ES-I3 (cell line): ENCODE results near the gene SLC7A6.
"Not testable (repeated sequence)": the region's sequence is repeated elsewhere in the genome, so short reads cannot be mapped to it uniquely, and the experiment has no call there.

Experiments
- H3K36me3 ChIP-seq: 2 replicates; pipeline ENCODE4 v1.6.1; 2013; ENCODE audit warnings: mild to moderate bottlenecking, low read length, control low read depth, moderate library complexity; ENCODE audit not compliant: insufficient read depth
- H3K4me1 ChIP-seq: 2 replicates; pipeline ENCODE4 v1.6.1; 2013; ENCODE audit warnings: mild to moderate bottlenecking, control low read depth, low read length; ENCODE audit not compliant: insufficient read depth
- H3K9ac ChIP-seq: 2 replicates; pipeline ENCODE4 v1.6.1; 2013; ENCODE audit warnings: low read depth, mild to moderate bottlenecking, low read length, moderate library complexity
- H3K9me3 ChIP-seq: 2 replicates; pipeline ENCODE4 v1.6.1; 2013; ENCODE audit warnings: mild to moderate bottlenecking, low read length, moderate library complexity; ENCODE audit not compliant: control insufficient read depth, insufficient read depth

Gene SLC7A6

DNA sequence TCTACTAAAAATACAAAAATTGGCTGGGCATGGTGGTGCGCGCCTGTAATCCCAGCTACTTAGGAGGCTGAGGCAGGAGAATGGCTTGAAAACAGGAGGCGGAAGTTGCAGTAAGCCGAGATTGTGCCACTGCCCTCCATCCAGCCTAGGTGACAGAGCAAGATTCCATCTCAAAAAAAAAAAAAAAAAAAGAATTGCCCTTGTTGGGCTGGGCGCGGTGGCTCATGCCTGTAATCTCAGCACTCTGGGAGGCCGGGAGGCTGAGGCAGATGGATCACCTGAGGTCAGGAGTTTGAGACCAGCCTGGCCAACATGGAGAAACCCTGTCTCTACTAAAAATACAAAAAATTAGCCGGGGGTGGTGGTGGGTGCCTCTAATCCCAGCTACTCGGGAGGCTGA lies 24.5 kb downstream of the SLC7A6 start:
- H3K9me3 ChIP-seq, H3K9ac ChIP-seq, H3K4me1 ChIP-seq: not testable (repeated sequence)
- H3K36me3 ChIP-seq = peaks cover 19% of the 10 kb centered on the region

DNA sequence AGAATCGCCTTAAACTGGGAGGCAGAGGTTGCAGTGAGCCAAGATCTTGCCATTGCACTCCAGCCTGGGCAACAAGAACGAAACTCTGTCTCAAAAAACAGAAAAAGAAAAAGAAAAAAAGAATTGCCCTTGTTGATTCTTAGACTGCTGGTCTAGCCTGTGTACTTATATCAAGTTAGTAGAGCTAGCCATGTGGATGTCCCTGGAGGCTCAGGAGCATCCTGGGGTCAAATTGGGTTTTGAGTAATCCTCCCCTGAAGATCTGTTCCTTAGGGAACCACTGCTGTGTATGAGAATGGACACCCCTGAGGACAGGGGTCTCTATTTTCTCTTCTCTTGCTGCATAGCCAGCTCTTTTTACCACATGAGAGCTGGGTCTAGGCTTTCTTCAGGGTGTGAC lies 24.9 kb downstream of the SLC7A6 start:
- Histone ChIP-seq H3K36me3 (peaks cover 19% of the 10 kb centered on the region), H3K4me1 (peaks cover 5% of the 10 kb centered on the region; the same call in 1 of the 2 replicates), H3K9me3 (no peaks in the 10 kb centered on the region), H3K9ac (no peak overlapping the region)

DNA sequence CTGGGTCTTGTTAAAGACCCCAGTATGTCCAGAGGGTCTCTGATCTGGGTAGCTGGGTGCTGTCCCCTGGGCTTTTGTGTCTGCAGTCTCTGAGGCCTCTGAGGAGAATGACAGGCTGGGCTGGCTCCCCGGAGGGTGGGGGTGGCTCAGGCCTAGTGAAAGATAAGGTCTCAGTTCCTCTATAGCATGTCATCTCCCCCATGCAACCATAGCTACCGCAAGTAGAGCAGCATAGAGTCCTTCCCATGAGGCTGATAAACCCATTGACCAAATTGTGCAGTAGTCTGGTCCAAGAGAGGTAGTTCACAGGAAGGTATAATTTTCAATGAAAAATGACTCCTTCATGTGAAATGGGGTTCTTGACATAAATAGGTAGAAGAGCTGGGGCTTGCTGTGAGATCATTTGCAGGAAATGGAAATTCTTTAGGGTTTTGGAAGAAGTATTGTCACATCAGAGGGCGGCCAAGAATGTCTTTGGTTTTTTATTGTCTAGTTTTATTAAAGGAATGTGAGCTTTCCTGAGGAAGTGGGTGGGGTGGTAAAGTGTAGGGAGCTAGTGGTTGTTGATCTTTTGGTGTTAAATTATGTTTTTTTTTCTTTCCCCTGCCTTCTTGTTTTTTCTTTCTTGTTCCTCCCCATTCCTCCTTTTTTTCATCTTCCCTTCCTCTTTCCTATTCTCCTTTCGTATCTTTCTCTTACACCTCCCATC lies 25.4 kb downstream of the SLC7A6 start:
- Histone ChIP-seq H3K4me1 (peaks cover 5% of the 10 kb centered on the region; the same call in 1 of the 2 replicates), H3K36me3 (peaks cover 19% of the 10 kb centered on the region), H3K9ac (no peak overlapping the region), H3K9me3 (no peaks in the 10 kb centered on the region)

DNA sequence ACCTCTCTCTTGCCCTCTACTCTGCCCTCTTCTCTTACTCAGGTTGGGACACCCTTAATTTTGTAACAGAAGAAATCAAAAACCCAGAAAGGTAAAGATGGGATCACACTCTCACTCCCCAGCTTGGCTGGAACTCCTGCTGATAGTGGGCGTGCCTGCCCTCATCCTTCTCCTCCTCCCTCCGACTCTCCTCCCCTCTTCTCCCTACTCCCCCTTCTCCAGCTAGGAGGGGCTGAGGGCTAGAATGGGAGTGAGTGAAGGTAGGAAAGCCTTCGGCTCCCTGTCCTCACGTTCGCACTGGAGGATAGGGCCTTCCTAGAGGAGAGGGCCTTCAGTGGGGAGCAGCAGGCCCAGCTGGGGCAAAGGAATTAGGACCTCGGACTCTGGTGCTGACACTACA lies 26.1 kb downstream of the SLC7A6 start:
- H3K4me1 ChIP-seq = peaks cover 5% of the 10 kb centered on the region; the same call in 1 of the 2 replicates
- H3K36me3 ChIP-seq = peaks cover 16% of the 10 kb centered on the region
- no peak overlapping the region for H3K9ac ChIP-seq
- H3K9me3 ChIP-seq = no peaks in the 10 kb centered on the region

DNA sequence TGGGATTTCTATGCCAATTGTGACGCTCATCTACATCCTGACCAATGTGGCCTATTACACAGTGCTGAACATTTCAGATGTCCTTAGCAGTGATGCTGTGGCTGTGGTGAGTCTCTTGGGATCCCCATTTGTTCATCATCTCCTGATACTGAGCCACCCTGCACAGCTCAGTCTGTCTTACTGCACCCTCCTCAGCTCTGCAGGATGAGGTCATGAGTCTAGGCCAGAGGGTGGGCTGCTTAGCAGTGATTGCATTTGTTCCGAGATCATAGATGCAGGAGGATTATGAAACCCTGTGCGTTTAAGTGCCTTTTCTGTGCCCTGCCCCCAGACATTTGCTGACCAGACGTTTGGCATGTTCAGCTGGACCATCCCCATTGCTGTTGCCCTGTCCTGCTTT lies 26.9 kb downstream of the SLC7A6 start:
- Histone ChIP-seq H3K36me3 (peaks cover 16% of the 10 kb centered on the region), H3K9ac (no peak overlapping the region), H3K4me1 (peaks cover 5% of the 10 kb centered on the region; the same call in 1 of the 2 replicates), H3K9me3 (no peaks in the 10 kb centered on the region)

DNA sequence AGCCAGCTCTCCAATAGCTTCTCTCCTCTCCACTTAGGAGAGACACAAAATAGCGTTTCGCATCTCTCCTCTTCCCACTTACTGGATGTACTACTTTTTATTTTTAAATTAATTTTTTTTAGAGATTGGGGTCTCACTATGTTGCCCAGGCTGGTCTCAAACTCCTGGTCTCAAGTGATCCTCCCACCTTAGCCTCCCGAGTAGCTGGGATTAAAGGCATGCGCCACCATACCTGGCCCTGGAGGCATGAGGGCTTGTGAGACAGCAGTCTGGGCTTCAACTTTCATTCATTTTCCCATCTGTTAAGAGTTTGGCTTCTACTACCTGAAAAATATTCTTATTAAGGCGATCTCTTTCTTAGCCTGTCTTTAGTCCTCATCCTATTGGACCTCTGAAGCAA lies 28.1 kb downstream of the SLC7A6 start:
- H3K9ac ChIP-seq = no peak overlapping the region
- peaks cover 8% of the 10 kb centered on the region for H3K4me1 ChIP-seq
- peaks cover 19% of the 10 kb centered on the region for H3K36me3 ChIP-seq
- no peaks in the 10 kb centered on the region for H3K9me3 ChIP-seq

DNA sequence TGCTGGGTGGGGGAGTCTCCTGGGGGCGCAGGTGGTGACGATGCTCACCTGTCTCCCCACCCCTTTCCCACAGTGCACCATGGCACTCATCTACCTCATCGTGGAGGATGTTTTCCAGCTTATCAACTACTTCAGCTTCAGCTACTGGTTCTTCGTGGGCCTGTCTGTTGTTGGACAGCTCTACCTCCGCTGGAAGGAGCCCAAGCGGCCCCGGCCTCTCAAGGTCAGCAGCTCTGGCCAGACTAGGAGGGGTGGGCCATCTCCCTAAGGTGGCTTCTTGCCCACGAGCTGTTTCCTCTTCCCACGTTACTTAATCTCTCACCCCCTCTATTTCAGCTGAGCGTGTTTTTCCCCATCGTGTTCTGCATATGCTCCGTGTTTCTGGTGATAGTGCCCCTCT lies 32.0 kb downstream of the SLC7A6 start:
- Histone ChIP-seq H3K36me3 (peaks cover 32% of the 10 kb centered on the region), H3K9ac (no peak overlapping the region)

DNA sequence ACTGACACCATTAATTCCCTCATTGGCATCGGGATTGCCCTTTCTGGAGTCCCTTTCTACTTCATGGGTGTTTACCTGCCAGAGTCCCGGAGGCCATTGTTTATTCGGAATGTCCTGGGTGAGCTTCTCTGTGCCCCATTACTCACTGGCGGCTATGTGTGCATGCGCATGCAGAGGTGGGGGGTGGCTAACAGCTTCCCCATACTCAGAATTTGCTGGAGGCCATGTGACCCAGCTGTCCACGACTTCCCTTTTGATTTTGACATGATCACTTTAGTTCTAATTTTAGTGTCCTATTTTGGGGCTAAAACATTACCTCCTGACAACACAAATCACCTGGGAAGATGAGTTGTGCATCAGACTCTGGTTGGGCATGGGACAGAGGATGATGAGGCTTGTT lies 32.4 kb downstream of the SLC7A6 start:
- Histone ChIP-seq H3K9ac (no peak overlapping the region), H3K36me3 (peaks cover 29% of the 10 kb centered on the region), H3K4me1 (peaks cover 3% of the 10 kb centered on the region), H3K9me3 (no peaks in the 10 kb centered on the region)

More for the DNA sequence above, 32.0 kb downstream of the SLC7A6 start:
- H3K9me3 ChIP-seq = no peaks in the 10 kb centered on the region
- H3K4me1 ChIP-seq = peaks cover 3% of the 10 kb centered on the region

DNA sequence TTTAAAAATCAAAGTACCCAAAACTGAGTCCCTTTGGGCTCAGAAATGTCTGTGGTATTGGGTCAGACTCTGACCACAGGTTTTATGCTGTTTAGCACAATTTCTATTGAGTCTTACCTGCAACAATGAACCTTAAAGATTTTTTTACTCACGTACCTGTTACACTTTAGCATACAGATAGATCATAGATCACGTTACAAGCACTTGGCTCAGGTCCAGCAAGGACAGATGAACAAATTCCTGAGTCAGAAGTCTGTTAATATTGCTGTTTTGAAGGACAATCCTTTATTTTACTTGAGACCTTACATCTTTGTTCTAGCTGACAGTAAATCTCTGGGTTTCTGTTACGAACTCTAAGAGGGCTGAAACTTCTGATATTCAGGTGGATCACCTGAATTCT lies 33.6 kb downstream of the SLC7A6 start:
- Histone ChIP-seq H3K36me3 (peaks cover 26% of the 10 kb centered on the region), H3K9ac (no peak overlapping the region), H3K4me1 (peaks cover 3% of the 10 kb centered on the region), H3K9me3 (no peaks in the 10 kb centered on the region)

DNA sequence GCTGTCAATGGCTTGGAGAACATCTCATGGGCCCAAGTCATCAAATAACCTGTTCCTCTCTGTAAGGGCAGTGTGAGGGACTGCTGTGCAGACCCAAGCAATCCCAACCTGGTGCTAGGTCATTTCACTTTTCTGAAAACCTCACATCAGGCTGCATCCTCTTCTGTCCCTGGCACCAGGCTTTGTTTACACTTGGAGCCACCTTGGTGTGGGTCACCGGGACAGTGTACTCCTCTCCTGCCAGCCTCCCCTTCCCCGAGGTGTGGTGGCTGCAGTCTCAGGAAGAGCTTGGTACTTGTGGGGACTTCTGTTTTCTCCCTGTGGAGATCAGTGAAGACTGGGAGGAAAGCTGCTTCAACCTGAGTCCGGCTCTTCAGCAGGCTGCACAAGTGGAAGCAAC lies 34.0 kb downstream of the SLC7A6 start:
- Histone ChIP-seq H3K4me1 (peaks cover 3% of the 10 kb centered on the region), H3K36me3 (peaks cover 26% of the 10 kb centered on the region), H3K9me3 (no peaks in the 10 kb centered on the region), H3K9ac (no peak overlapping the region)

DNA sequence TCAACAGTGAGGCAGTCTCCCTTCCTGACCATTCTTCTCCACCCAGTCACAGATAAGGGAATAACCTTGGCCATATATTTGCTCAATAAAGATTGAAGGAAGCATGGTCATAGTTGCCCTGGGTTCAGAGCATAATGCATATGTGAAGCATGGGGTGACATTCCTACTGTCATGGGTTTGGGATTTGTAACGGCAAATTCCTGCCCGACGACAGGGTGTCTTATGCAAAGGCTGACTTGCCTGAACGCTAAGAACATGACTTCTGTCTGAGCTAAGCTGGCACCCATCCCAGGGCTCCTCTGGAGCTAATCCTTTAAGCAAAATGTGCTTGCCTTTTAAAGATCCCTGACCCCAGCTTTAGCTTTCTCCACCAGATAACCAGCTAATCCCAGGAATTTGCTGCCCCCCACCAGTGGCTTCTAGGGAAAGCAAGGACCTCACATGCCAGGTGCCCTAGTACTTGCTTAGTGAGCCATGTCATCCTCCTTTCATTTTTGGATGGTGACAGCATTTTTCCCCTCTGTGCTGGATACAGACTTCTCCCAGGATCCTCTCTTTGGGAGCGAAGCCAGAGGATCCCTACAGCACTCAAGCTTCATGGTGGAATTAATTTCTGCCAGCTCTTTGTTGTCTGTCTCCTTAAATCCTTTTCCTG lies 34.7 kb downstream of the SLC7A6 start:
- Histone ChIP-seq H3K9me3 (no peaks in the 10 kb centered on the region), H3K36me3 (peaks cover 29% of the 10 kb centered on the region), H3K9ac (no peak overlapping the region), H3K4me1 (peaks cover 3% of the 10 kb centered on the region)

DNA sequence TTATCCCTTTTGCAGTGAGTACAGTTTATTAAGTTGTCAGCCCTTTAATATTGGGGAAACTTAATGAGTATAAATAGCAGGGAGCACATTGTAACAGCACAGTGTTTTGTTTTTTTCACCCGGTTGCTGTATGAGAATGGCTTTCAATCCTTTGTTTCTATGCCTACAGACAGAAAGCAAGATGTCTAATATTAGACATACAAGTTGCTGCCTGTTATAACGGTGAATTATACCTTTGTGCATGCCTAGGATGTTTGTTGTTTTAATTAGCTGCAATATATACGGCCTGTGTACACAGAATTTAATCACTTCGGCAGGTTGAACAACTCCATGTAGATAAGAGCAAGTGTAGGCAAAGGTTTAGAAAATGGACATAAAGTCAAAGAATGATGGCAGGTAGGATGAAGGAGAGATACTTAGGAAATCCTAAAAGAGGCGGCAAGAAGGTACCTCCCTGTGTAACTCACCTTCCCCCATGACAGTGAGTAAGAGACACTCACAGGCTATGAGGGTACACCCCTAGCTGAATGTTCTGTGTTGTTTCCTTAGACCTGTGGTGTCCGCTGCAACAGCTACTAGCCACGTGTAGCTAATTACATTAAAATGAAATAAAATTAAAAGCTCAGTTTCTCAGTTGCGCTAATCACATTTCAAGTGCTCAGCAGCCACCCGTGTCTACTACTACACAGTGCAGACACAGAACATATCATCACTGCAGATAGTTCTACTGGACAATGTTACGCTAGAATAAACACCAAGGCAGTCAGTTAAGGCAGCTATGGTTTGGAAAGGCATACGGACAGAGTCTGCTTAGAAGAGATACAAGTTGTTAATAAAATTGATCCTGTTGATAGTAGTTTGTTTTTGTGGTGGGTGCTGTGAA lies 35.5 kb downstream of the SLC7A6 start:
- H3K36me3 ChIP-seq = peaks cover 30% of the 10 kb centered on the region
- H3K9ac ChIP-seq = no peak overlapping the region
- H3K9me3 ChIP-seq = no peaks in the 10 kb centered on the region
- H3K4me1 ChIP-seq = peaks cover 3% of the 10 kb centered on the region

DNA sequence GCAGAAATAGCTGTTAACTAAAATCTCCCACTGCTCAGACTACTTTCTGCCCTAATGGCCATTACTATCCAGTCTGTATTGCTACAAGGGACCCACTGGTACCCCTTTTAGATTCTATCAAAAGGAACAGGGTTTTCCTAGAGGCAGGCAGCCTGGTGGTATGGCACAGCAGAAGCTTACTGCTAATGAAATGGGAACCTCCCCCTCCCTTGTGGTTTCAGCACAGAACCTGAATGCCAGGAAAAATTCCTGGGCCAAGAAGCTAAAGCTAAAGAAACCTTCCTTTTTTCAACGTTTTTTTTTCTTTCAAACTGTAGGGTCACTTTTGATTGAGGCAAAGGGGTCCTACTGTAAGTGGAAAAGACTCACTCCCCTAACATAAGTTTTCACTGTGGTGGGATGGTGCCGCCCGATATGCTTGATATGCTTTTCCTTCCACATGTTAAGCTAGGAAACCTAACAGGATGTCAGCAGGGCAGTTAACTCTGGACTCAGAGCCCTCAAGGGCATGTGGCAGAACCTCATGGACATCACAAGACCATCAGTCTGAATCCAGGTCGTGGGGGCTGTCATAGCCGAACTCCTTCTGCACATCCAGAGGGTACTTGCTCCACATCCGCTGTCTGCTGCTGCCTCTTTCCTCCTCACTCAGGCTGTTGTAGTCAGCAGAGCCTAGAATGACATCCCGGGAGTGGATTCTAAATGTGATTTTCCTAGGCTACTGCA lies 36.6 kb downstream of the SLC7A6 start:
- Histone ChIP-seq H3K9ac (no peak overlapping the region), H3K4me1 (peaks cover 3% of the 10 kb centered on the region), H3K36me3 (peaks cover 40% of the 10 kb centered on the region), H3K9me3 (no peaks in the 10 kb centered on the region)

DNA sequence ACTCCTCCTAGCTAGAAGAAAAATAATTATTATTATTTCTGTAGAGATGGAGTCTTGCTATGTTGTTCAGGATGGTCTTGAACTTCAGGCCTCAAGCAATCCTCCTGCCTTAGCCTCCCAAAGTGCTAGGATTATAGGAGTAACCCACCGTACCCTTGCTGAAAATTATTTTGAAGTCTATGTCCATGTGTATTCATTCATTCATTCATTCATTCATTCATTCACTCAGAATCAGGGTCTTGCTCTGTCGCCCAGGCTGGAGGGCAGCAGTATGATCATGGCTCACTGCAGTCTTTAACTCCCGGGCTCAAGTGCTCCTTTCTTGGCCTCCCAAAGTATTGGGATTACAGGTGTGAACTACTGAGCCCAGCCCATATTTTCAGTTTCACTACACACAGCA lies 42.3 kb downstream of the SLC7A6 start:
- H3K36me3 ChIP-seq = peaks cover 16% of the 10 kb centered on the region

More for the DNA sequence above, 42.3 kb downstream of the SLC7A6 start:
- peaks cover 6% of the 10 kb centered on the region; the same call in 1 of the 2 replicates for H3K4me1 ChIP-seq
- no peak overlapping the region for H3K9ac ChIP-seq
- no peaks in the 10 kb centered on the region for H3K9me3 ChIP-seq
